ENCODE measurements around the gene MYBPC3. TPM values are rescaled to one million over a fixed set of nuclear protein-coding genes. Genes with fewer than 3 reads are reported as not detected.

The MYBPC3 gene
- polyA plus RNA-seq, 4 donors, result 0.04 to 0.13 (median 0.11) TPM

DNA sequence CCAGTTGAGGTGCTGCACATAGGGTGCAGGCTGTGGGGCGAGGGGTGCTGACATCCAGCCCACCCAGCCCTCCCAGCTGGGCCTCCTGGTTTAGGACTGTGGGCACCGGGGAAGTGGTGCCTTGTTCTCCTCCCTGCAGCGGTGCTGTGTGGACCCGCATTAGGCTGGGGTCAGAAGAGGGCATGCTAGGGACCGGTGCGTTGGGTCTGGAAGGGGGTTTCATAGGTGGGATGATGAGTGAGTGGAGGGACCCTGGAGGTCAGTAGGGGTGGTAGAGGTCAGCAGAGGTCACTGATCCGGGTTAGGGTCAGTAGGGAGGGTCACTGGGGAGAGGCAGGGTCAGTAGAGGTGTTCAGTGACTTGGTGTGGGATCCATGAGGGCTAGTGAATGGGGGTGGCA is 6.7 kb upstream of the MYBPC3 start:
- no peak for DNase-seq (ENCODE audit: low read depth in 4 of 4, low spot score in 3 of 4)

DNA sequence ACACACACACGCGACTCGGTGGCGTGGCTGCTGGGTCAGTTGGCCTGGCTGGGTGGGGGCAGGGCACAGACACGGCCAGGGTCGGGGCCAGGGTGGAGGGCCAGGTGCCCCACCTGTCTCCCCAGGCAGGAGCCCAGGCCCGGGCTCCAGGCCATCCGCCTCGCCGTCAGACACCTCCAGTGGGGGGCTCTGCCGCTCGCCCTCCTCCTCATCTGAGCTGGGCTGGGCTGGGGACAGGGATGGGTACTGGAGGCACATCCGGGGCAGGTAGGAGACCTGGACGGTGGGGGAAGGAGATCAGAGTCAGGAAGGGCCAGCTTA is 6.2 kb upstream of the MYBPC3 start:
- DNase-seq (ENCODE audit: low read depth in 4 of 4, low spot score in 3 of 4), result no peak

DNA sequence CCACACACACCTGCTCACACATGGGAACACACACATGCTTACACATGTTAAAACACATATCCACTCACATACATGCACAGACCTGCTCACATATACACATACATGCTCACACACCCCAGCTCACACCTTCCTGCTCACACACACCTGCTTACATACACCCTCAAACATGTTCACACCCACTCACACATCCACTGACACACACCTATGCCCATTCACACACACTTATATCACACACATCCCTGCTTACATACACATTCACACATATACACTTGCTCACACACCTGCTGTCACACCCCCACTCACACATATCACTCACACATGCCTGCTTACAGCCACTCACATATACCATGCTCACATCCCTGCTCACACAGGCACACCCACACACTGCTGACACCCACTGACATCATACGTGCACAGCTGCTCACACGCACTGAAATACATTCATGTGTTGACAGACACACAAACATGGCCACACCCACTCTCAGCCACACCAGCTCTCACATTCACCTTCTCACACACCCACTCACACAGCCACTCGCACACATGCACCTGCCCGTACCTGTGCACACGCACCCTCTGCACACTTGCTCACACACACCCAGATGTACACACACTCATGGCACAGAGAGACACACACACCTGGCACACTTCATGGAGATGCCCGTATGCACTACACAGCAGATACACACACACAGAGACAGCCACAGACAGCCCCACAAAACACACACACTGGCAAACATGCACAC is 5.7 kb upstream of the MYBPC3 start:
- no peak for DNase-seq (ENCODE audit: low read depth in 4 of 4, low spot score in 3 of 4)

DNA sequence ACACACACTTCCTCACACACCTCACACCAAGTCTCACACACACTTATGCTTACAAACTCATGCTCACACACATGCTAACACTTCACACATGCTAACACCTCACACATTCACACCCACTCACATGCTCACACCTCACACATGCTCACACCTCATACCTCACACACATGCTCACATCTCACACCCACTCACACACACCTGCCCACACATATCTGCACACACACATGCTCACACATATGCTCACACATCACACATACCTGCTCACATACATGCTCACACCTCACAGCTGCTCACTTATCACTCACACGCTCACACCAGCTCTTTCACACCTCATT is 4.5 kb upstream of the MYBPC3 start:
- no peak for DNase-seq (ENCODE audit: low read depth in 4 of 4, low spot score in 3 of 4)

DNA sequence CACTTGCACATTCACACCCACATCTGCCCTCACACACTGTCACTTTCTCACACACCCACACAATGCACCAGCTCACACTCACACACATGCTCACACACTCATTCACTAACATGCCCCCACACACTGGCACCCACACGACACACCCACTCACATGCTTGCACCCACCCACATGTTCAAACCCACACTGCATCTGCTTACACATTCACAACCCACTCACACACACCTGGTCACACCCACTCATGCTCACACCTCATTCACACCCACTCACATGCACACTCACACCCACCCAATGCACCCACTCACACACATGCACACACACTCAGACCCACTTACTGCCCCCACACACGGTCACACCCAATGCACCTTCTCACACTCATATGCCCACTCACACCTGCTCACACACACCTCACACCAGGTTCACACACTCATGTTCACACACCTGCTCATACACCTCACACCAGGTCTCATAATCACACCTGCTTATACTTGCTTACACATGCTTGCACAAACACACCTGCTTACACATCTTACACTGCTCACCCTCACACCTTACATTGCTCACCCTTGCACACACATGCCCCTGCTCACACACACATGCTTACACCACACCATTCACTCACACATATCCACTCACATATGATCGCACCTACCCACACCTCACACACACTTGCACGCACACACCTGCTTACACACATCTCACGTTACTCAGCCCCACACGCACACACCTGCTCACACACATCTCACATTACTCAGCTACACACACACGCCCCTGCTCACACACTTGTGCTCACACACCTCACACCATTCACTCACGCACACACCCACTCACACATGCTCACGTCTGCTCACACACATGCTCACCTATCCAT is 3.9 kb upstream of the MYBPC3 start:
- no peak for DNase-seq (ENCODE audit: low read depth in 4 of 4, low spot score in 3 of 4)

DNA sequence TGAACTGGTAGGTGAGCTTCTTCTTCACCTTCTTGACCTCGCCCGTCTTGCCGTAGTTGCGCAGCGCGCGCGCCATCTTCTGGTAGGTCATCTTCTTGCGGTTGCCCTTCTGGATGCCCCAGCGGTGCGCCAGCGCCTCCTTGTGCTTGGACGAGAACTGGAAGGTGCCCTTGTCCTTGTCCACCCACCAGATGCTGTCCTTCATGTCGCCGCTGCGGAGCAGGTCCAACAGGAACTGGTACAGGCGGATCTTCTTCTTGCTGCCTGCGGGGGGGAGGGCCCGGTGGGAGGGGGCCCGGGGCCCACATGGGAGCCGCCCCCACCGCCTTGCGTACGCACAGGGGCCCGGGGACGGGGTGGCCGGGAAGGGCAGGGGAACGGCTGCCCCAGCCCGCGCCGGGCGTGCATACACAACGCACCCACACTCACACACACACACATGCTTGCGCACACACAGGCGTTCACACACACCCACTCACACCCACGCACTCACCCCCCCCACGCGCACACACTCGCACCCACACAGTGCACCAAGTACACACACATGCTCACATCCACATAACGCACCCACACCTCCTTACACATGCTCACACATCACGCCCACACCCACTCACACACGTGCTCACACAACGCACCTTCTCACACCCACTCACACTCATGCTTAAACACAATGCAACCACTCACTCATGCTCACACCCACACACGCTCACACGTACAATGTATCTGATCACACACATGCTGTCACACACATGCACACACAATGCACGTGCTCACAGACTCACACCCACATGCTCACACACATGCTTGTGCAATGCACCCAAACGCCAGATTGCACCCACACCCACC is 3.0 kb upstream of the MYBPC3 start:
- DNase-seq (ENCODE audit: low read depth in 4 of 4, low spot score in 3 of 4), result peak; percentile 82 to 87 (median 84)

DNA sequence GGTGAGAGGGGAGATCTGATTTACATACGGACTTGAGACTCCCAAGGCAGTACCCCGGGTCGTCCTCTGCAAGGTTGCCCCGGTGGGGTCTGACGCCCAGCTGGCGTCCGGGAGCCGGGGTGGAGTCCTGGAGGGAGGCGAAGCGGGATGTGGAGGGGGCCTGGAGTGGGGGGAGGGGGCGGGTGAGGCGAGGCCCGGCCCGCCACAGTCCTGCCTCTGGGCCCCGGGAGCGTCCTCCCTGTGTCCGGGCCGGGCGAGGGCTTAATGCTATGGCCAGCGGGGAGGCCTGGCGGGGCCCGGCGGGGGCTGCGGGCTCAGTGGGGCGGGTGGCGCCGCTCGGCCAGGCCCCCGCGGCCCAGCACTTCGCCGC is 2.4 kb upstream of the MYBPC3 start:
- DNase-seq (ENCODE audit: low read depth in 4 of 4, low spot score in 3 of 4), result no peak

DNA sequence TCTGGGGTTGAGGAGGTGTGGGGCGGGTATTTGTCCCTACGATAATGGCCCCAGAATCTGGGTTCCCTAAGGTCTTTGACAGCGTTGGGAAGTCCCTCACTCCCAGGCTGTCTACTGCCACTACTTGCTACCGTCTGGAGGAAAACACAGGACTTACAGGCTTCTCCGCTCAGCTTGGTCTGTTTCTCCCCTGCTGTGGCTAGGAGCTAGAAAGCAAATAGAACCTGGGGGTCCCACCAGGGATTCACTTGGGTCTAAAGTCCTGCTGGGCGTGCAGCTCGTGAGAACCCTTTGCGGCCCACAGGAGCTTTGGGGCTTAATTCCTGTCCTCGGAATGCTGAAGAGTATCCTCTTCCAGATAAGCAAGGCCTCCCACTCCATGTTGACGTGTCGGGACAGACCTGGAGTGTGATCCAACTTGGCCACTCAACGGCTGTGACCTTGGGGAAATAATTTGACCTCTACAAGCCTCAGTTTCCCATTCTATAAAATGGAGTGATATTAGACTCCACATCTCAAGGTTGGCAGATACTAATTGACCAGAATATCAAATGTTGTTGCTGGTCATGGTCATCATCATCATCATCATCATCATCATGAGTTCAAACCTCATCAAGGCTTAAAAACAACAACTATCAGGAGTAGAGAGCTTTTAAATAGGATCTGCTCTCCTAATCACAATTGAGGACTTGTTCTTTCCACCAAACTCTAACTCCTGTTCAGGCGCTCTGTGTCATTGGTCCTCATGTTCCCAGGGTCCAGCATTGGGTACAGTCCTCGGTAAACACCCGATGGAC is 1.7 kb upstream of the MYBPC3 start:
- DNase-seq (ENCODE audit: low read depth in 4 of 4, low spot score in 3 of 4), result no peak

DNA sequence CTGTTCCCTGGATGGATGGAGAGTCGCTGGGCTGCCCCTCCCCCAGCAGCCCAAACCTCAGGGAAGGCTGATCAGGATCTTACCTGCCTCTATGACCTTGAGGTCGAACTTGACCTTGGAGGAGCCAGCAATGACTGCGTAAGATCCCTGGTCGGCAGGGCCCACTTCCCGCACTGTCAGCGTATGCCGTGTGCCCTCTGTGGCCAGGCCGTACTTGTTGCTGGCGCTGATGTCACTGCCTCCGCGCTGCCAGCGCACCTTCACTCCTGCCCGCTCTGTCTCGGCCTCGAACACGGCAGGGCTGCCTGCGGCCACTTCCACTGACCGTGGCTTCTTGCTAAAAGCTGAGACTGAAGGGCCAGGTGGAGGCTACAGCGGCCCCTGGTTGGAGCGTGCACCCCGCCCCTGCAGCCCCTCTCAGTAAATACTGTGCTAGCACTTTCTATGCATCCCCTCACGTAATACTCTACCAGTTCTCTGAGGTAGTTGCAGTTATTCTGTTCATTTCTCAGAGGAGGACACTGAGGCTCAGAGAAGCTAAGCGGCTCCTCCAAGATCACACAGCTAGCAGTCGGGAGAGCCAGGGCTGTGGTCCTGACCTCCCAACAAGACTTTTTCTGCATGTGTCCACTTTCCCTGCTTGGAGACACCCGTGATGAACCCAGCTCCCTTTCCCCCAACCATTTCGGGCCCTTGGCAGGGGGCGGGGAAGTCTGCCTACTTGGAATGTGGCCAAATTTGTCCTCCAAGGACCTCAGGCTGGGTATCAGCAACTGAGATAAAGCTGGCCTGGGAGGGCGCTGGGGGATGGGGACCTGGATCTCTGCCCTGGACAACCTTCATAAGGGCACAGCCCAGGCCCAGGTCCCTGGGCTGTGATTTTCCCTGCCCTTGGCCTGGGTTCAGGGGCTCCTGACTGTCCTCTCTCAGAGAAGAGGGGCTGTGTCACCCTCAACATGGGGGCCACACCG is 1.1 kb downstream of the MYBPC3 start:
- no peak for DNase-seq (ENCODE audit: low read depth in 4 of 4, low spot score in 3 of 4)

DNA sequence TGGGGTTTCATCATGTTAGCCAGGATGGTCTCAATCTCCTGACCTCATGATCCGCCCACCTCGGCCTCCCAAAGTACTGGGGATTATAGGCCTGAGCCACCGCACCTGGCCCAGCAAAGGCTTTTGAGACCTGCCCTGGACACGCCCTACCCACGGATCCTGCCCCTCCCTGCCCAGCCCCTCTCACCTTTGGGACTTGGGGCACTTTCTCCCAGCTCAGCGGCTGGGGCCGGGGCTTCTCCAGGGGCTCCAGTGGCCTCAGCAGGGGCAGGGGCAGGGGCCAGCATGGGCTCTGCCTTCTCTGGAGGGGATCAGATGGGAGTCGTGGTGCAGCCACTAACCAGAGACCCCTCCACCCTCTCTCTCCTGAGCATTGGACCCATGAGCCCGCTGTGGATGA is 2.2 kb downstream of the MYBPC3 start:
- DNase-seq (ENCODE audit: low read depth in 4 of 4, low spot score in 3 of 4), result no peak

DNA sequence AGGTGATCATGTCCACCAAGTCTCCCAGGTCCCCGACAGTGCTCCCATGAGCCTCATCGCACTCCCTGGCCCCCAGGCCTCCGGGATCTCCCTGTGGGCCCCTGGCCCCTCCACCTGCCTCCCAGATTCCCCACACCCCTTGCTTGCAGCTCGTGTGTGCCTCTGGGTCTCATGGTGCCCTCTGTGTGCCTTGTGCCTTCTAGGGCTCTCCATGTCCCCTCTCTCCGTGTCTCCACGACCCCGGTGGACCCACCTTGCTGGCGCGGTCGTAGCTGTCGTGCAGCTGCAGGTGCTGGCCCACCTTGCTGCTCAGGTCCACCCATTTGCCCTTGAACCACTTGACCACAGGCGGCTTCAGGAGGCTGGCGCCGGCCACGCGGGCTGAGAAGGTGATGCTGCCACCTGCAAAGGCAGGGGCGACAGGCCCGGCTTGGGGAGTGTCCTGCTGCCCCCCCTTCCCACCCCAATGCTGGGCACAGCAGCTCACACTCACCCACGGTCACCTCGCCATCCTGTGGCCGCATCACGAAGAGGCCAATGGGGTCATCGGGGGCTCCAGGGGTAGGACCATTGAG is 2.9 kb downstream of the MYBPC3 start:
- no peak for DNase-seq (ENCODE audit: low read depth in 4 of 4, low spot score in 3 of 4)

DNA sequence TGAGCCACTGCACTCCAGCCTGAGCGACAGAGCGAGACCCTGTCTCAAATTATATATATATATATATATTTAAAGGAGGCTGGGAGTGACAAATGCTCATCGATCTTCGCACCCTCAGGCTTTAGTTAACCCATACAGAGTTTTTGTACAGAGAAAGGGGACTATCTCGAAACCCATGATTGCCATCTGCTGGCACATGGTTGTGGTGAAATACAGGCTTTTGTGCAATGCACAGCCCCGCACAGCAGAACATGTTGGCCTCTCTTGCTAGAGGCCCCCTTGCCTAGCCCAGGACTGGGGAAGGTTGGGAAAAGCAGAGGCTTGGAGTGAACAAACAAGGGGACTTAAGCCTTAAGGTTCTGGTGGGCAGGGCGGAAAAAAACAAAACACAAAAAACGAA is 3.6 kb downstream of the MYBPC3 start:
- no peak for DNase-seq (ENCODE audit: low read depth in 4 of 4, low spot score in 3 of 4)

DNA sequence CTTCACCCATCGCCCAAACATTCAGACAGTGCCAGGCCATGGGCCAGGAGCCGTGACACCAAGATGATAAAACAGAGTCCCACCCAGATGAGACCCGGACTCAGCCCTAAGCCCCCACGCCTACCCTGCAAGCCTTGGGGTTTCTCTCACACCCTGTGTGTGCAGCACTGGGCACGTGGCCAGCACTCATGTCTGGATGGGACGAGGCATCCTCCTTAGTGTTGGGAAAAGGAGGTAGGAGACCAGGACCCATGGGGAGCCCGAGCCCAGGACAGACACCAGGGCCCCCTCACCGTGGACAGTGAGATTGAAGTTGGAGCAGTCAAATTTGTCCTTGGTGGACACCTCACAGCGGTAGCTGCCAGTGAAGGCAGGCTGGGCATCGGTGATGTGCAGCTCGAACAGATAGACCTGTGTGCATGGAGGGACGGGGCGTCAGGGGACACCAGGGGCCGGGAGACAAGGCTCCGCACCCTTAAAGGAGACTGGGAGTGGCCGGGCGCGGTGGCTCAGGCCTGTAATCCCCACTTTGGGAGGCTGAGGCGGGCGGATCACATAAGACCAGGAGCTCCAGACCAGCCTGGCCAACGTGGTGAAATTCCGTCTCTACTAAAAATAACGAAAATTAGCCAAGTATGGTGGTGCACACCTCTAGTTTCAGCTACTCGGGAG is 4.2 kb downstream of the MYBPC3 start:
- no peak for DNase-seq (ENCODE audit: low read depth in 4 of 4, low spot score in 3 of 4)

DNA sequence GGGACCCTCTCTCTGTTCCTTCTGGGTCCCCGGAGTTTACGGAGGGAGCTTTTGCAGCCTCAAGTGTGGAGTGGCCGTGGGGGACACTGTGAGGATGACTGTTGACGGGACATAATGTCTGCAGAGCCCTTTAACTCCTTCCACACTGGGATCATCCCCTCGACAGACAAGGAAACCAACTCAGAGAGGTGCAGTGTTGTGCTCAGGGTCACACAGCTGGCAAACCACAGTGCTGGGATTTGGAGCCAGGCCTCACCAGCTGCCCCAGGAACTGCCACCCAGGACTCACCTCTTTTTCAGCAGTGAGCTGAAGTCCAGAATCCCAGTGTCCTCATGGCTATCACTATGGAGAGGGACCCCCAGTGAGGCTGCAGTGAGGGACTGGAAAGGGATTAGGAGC is 5.4 kb downstream of the MYBPC3 start:
- no peak for DNase-seq (ENCODE audit: low read depth in 4 of 4, low spot score in 3 of 4)

DNA sequence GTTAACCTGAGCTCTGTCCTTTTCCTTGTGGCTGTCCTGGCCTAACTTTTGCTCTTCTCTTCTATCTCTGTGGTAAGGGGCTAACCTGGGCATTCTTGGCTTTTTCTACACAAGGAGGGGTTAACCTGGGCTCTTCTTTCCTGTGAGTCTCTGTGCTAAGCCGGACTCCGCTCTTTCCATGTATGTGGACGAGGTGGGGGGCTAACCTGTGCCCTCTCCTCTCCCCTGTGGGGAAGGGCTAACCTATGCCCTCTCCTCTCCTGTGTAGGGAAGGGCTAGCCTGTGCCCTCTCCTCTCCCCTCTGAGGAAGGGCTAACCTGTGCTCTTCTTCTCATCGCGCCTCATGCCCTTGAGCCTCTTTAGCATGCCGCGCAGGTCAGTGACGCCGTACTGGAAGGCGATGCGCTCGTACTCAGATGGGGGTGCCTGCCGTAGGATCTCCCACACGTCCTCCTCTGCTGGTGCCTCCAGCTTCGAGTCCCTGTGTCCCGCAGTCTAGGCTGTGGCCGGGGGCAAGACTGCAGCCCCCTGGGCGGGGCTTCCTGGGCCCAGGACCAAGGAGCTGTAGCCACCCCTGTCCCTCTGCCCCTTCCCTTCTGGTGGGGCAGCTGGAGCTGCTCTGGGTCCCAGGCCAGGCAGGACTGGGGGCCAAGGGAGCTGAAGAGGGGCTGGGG is 6.5 kb downstream of the MYBPC3 start:
- DNase-seq (ENCODE audit: low read depth in 4 of 4, low spot score in 3 of 4), result no peak

DNA sequence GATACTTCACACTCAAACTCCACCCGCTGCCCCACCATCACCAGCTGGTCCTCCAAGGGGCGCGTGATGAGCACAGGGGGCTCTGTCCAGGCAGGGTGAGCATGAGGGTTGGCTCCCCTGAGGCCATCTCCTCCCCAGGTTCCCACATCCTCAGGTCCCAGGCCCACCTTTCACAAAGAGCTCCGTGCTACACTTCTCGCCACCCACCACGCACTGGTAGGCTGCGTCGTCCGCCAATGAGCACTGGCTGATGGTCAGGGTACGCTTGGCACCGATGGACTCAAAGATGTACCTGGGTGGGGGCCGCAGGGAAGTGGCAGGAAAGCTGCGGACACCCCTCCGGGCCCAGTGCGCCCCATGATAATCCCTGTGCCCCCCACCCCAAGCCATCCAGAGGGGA is 9.6 kb downstream of the MYBPC3 start:
- no peak for DNase-seq (ENCODE audit: low read depth in 4 of 4, low spot score in 3 of 4)

DNA sequence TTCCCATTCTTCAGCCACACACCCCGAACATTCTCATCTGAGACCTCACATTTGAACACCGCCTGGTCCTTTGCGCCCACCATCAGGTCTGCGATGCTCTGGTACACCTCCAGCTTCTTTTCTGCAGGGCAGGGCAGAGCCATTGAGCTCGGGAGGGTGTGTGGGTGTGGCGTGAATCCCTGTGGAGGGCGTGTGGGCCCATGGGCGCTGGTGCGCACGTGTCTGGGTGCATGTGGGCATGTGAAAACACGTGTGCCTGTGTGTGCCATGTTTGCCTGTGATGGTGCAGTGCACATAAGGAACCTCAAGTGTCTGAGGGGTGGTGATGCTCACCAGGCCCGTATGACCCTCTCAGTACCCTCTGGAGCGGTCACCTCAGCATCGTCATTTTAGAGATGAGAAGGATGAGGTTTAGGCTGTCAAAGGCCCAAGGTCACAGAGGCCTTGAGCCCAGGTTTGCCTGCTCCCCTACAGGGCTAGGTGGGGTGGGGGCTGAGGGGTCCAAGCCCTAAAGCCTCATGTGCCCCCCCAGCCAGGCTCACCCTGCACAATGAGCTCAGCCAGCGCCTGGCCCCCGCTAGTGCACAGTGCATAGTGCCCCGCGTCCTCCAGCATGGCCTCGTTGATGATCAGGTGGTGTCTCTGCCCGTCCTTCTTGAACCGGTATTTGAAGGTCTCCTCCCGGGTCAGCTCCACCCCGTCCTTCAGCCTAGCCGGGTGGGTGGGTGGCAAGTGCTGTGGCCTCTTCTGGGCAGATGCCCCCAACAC is 10.3 kb downstream of the MYBPC3 start:
- no peak for DNase-seq (ENCODE audit: low read depth in 4 of 4, low spot score in 3 of 4)

All from right renal pelvis (tissue), 4 donors.